Stimulated activated naive B cell treated with anti-CD40 and anti-IgM and Interleukin-4, amounts not matched to agents 10 μg/mL and 1 μg/mL and 100 μg/mL, for 72 hours (primary cell): Measurements from ENCODE around the gene NFRKB.
A peak's percentile ranks its signal among the peaks of the same experiment; 100 is the strongest.
"Not testable (repeated sequence)": the region's sequence is repeated elsewhere in the genome, so short reads cannot be mapped to it uniquely, and the experiment has no call there.

Experiments
- ATAC-seq, 2 donors: fragments of 150-1000 bp; cut with Tn5 transposase; replicated peaks; 2 replicates each; pipeline ENCODE4 v1.10.0; 2021; ENCODE audit warnings: moderate library complexity in 1 of 2
- DNase-seq: peaks from one replicate; pipeline ENCODE4 v3.0.0; 2021
- H3K27ac Mint-ChIP-seq: one replicate; pipeline ENCODE4 v1.8.0; 2022; ENCODE audit warnings: mild to moderate bottlenecking, mixed read lengths
- H3K27me3 Mint-ChIP-seq, 2 donors: one replicate each; pipeline ENCODE4 v1.8.0; 2022; ENCODE audit warnings: mixed read lengths in 2 of 2
- H3K36me3 Mint-ChIP-seq, 2 donors: one replicate each; pipeline ENCODE4 v1.8.0; 2022; ENCODE audit warnings: mixed read lengths in 2 of 2, mild to moderate bottlenecking in 1 of 2
- H3K4me1 Mint-ChIP-seq, 2 donors: one replicate each; pipeline ENCODE4 v1.8.0; 2022; ENCODE audit warnings: mixed read lengths in 2 of 2, mild to moderate bottlenecking in 1 of 2
- H3K4me3 Mint-ChIP-seq, 2 donors: one replicate each; pipeline ENCODE4 v1.8.0; 2022; ENCODE audit warnings: mild to moderate bottlenecking in 2 of 2, mixed read lengths in 2 of 2, moderate library complexity in 1 of 2
- H3K9me3 Mint-ChIP-seq, 2 donors: one replicate each; pipeline ENCODE4 v1.8.0; 2022; ENCODE audit warnings: mixed read lengths in 2 of 2, mild to moderate bottlenecking in 1 of 2

NFRKB gene

DNA sequence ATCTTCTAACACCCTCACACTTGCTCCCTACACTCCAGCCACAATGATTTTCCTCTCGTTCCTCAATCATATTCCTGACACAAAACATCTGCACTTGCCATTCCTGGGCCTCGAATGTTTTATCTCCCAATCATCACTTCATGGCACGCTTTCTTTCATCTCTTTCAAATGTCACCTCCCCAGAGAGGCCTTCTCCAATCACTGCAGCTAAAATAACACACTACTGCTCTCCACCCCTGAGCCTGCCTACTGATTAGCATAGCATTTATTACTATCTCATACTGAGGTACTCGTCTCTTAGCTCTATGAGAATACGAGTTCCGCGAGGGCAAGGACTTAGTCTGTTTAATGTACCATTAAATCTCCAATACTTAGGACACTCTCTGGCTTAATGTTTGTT, 23.5 kb downstream of the NFRKB start:
- H3K4me1 Mint-ChIP-seq: peaks cover 0 to 7% of the 10 kb centered on the region in 2 donors
- H3K27me3 Mint-ChIP-seq: no peaks in the 10 kb centered on the region
- ATAC-seq (no peak), DNase-seq (no peak)
- no peak overlapping the region for H3K4me3 Mint-ChIP-seq
- no peak overlapping the region for H3K27ac Mint-ChIP-seq
- H3K9me3 Mint-ChIP-seq: no peaks in the 10 kb centered on the region
- H3K36me3 Mint-ChIP-seq: peaks cover 51% of the 10 kb centered on the region in 2 donors

DNA sequence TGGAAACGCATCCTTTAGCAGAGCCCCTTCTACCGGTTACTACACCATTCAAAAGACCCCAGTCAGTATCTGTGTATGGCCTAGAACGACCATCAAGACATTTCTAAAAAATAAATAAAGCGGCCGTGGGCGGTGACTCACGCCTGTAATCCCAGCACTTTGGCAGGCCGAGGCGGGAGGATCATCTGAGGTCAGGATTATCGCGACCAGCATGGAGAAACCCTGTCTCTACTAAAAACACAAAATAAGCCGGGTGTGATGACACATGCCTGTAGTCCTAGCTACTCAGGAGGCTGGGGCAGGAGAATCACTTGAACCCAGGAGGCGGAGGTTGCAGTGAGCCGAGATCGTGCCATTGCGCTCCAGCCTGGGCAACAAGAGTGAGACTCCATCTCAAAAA, 26.8 kb downstream of the NFRKB start:
- Mint-ChIP-seq H3K4me1 (peaks cover 6 to 20% of the 10 kb centered on the region in 2 donors), H3K36me3 (peaks cover 48 to 61% of the 10 kb centered on the region in 2 donors)
- ATAC-seq, DNase-seq, H3K27ac Mint-ChIP-seq, H3K4me3 Mint-ChIP-seq, H3K9me3 Mint-ChIP-seq, H3K27me3 Mint-ChIP-seq: not testable (repeated sequence)

DNA sequence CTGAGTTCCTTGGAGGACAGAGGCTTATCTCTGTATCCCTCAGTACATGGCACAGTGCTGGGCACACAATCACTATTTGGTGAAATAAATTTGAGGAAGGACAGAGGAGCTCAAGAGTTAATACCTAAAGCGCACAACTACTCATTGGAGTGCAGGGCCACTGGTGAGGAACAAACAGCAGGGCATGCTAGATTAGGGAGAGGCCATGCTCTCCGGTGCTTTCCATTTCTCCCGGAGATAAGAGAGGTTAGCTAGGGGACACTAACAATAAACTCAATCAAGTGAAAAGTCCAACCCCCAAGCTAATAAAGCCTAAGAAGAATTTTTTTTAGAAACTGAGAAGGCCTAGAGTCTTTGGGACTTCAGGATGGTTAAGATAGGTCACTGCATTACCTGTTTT, 29.1 kb downstream of the NFRKB start:
- H3K9me3 Mint-ChIP-seq: no peaks in the 10 kb centered on the region
- peaks cover 6 to 20% of the 10 kb centered on the region in 2 donors for H3K4me1 Mint-ChIP-seq
- H3K36me3 Mint-ChIP-seq: peaks cover 44 to 69% of the 10 kb centered on the region in 2 donors
- no peak for ATAC-seq
- no peak for DNase-seq
- no peaks in the 10 kb centered on the region for H3K27me3 Mint-ChIP-seq
- H3K27ac Mint-ChIP-seq: no peak overlapping the region
- no peak overlapping the region for H3K4me3 Mint-ChIP-seq

DNA sequence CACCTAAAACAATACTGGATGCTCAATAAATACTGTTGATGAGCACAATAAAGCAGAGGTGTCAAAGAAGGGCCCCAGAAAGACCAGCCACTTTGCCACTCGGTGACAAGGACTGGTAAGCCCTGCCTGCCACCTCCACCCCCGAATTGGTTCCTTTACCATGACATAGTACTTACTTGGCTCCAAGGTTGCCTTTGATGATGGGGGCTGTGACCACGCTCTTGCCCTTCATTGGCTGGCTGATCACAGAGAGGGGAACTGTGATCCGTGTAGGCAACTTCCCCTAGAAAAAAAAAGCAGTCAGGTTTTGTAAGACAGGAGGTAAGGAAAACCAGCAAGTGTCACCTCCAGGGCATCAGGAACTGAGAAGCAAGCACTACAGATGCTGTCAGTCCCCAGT, 29.7 kb downstream of the NFRKB start:
- Mint-ChIP-seq H3K9me3 (no peaks in the 10 kb centered on the region), H3K36me3 (peaks cover 42 to 64% of the 10 kb centered on the region in 2 donors), H3K4me3 (peak overlapping the region in 1 of 2 donors; percentile 34), H3K4me1 (peaks cover 6 to 20% of the 10 kb centered on the region in 2 donors), H3K27me3 (no peaks in the 10 kb centered on the region), H3K27ac (peak overlapping the region; percentile 49)
- ATAC-seq (peak; percentile 74 to 81), DNase-seq (no peak)

DNA sequence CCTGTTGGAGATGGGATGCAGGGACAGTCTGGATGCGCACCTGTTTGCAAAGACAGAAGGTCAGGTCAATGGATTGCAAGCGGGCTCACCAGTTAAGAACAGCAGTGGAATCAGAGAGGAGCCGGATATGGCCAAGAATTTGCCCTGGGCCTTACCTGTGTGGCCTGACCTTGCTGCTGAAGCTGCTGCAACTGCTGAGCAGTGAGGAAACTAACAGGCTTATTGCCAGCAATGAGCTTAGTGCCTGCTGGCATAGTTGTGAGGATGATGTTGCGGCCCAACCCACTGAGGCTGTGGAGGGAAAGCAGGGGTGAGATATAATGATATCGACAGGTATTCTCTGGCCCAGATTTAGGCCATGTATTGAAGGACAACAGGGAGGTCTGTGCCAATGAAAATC, 30.6 kb downstream of the NFRKB start:
- DNase-seq (no peak), ATAC-seq (no peak)
- Mint-ChIP-seq H3K36me3 (peaks cover 42 to 66% of the 10 kb centered on the region in 2 donors), H3K4me3 (no peak overlapping the region), H3K9me3 (no peaks in the 10 kb centered on the region), H3K4me1 (peaks cover 6 to 20% of the 10 kb centered on the region in 2 donors), H3K27me3 (no peaks in the 10 kb centered on the region), H3K27ac (no peak overlapping the region)

DNA sequence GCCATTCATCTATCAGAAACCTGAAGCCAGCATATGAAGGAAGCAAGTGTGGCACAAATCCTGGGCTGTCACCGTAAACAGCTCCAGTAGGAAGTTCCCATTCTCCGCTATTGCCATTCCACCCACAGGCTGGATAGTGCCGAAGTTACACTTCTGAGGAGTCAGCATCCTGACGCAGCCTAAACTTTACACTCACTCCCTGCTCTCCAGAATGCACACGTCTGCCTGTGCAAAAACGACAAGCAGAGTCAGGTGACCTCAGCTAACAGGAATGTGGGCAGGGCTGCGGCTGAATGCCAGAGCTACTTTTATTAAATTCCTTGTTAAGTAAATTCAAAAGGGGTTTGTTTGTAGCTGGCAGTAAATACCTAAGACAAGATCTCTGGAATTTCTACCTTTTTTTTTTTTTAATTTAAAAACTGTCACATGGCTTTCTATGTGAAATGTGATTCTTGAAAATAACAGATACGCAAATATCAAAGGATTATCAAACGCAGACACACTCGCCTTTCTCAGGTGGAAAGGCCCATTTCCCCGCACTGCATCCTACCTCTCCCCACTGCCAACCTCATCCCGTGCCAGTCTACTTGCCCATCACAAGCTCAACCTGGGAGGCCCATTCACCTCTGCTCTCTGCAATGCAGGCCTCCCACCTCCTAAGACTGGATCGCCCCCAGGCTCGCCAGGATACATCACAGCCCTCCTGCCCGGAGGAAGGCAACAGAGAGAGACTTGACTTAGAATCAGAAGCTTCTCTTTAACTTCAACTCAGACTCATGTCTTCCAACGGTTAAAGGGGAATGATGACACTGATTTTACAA, 33.5 kb downstream of the NFRKB start:
- peaks cover 36 to 66% of the 10 kb centered on the region in 2 donors for H3K36me3 Mint-ChIP-seq

DNA sequence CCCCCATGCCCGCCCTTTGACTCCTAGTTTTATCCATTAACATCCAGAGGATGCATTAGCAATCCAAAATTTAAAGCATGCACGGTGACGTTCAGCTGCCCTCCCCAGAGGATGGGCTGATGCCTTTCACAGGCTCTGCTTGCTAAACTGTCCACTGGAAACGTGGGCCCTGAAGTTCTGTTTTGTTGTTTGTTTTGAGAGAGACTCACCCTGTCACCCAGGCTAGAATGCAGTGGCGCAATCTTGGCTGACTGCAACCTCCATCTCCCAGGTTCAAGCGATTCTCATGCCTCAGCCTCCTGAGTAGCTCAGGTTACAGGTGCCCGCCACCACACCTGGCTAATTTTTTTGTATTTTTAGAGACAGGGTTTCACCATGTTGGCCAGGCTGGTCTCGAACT, 39.3 kb downstream of the NFRKB start:
- no peaks in the 10 kb centered on the region for H3K27me3 Mint-ChIP-seq

More for the DNA sequence above, 33.5 kb downstream of the NFRKB start:
- Mint-ChIP-seq H3K27me3 (no peaks in the 10 kb centered on the region), H3K9me3 (no peaks in the 10 kb centered on the region), H3K4me3 (no peak overlapping the region), H3K4me1 (peaks cover 6 to 13% of the 10 kb centered on the region in 2 donors), H3K27ac (no peak overlapping the region)
- ATAC-seq: no peak
- DNase-seq: no peak

DNA sequence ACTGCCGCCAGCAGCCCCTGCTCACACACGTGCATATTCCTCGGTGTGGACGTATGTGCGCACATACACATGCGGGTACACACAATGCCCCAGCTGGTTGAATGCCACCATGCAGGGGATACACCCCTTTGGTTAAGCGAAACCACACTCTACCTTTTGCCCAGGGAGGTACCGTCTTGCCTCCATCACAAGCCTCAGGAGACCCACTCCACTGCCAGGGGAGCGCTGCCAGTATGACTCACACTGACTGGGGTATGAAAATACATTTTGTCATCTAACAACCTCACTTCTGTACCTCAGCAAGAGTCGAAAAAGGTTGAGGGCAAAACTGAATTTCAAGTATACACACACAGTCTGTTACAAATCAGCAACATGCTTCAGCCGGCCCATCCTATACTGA, 40.3 kb downstream of the NFRKB start:
- DNase-seq: no peak
- Mint-ChIP-seq H3K4me3 (no peak overlapping the region), H3K36me3 (peaks cover 5 to 17% of the 10 kb centered on the region in 2 donors), H3K9me3 (no peaks in the 10 kb centered on the region), H3K27me3 (no peaks in the 10 kb centered on the region), H3K27ac (no peak overlapping the region), H3K4me1 (no peaks in the 10 kb centered on the region)
- ATAC-seq: no peak

More for the DNA sequence above, 39.3 kb downstream of the NFRKB start:
- ATAC-seq: no peak
- DNase-seq: no peak
- Mint-ChIP-seq H3K4me3 (no peak overlapping the region), H3K27ac (no peak overlapping the region), H3K4me1 (no peaks in the 10 kb centered on the region), H3K36me3 (peaks cover 8 to 22% of the 10 kb centered on the region in 2 donors), H3K9me3 (no peaks in the 10 kb centered on the region)

DNA sequence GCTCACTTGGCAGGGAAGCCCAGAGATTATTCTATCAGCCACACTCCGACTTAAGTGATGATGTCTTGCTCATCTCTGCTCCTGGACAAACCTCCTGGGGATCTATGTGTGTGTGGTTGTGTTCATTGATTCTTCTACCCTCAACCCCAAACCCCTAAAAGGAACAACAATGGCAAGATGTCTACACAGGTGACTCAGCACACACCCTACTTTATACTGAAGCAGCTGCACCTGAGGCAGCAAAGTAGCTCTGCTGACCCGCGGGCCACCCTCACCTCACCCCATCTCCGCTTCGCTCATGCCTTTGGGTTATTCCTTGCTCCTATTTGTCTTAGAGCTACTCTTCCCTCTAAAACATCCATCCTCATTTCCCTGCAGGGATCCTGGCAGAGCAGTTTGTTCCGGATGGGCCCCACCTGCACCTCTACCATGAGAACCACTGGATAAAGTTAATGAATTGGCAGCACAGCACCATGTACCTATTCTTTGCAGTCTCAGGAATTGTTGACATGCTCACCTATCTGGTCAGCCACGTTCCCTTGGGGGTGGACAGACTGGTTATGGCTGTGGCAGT, 41.1 kb downstream of the NFRKB start:
- Mint-ChIP-seq H3K27ac (no peak overlapping the region), H3K36me3 (peaks cover 0 to 10% of the 10 kb centered on the region in 2 donors), H3K27me3 (no peaks in the 10 kb centered on the region), H3K4me3 (no peak overlapping the region), H3K4me1 (no peaks in the 10 kb centered on the region), H3K9me3 (no peaks in the 10 kb centered on the region)
- DNase-seq (no peak), ATAC-seq (no peak)

DNA sequence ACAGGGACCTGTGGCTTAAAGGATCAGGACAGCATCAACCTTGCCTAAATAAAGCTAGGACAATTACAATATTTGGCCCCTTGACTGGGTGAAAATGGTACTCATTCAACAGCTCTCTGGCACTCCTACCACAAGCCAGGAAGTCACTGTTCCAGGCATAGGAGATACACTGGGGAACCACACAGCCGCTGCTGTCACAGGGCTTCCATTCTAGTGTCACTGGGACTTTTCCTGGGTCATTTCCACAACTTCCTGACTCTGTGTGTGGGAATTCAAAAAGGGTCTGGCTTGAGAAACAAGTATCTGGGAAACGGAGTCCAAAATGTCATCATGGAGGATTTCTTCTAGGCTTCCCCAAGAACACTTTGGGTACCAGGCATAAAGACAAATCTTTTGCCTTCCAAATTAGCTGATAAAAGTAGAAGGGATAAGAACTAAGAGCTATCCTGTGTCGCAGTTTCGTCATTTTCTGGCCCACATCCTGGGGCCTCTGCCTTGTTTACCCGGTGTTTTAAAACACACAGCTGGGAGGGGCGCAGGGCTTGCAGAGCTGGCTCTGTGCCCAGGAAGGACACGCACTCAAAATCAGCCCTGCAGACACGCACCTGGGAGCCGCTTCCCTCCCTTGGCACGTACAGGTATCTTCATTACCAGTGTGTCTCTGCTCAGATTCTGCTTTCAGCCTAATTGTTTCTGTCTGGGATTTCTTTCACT, 41.7 kb downstream of the NFRKB start:
- ATAC-seq (no peak), DNase-seq (no peak)
- Mint-ChIP-seq H3K27ac (no peak overlapping the region), H3K4me1 (no peaks in the 10 kb centered on the region), H3K36me3 (peaks cover 0 to 8% of the 10 kb centered on the region in 2 donors), H3K9me3 (no peaks in the 10 kb centered on the region), H3K4me3 (no peak overlapping the region), H3K27me3 (no peaks in the 10 kb centered on the region)

DNA sequence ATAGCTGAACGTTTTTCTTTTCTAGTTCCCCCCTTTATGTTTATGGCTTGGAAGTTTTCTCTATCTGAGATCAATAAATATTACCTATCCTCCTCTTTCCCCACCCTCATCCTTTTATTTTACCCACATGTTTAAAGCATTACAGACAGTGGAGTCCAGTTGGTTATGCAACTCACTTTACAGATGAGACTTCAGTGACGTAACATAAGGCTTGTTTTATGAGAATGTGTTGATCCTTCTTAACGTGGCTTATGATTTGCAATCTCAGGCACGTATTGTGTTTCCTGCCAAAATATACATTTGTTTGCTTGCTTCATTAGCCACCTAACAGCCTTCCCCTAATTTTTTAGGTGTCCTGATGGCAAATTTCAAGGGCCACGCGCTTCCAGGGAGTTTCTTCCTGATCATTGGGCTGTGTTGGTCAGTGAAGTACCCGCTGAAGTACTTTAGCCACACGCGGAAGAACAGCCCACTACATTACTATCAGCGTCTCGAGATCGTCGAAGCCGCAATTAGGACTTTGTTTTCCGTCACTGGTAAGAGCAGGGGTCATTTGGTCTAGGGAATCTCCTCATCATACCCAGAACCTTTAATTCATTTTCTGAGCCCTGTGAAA, 43.1 kb downstream of the NFRKB start:
- no peak overlapping the region for H3K27ac Mint-ChIP-seq
- H3K4me3 Mint-ChIP-seq: no peak overlapping the region
- no peaks in the 10 kb centered on the region for H3K27me3 Mint-ChIP-seq
- peaks cover 0 to 6% of the 10 kb centered on the region in 2 donors for H3K36me3 Mint-ChIP-seq
- no peaks in the 10 kb centered on the region for H3K9me3 Mint-ChIP-seq
- no peaks in the 10 kb centered on the region for H3K4me1 Mint-ChIP-seq
- DNase-seq (no peak), ATAC-seq (no peak)

DNA sequence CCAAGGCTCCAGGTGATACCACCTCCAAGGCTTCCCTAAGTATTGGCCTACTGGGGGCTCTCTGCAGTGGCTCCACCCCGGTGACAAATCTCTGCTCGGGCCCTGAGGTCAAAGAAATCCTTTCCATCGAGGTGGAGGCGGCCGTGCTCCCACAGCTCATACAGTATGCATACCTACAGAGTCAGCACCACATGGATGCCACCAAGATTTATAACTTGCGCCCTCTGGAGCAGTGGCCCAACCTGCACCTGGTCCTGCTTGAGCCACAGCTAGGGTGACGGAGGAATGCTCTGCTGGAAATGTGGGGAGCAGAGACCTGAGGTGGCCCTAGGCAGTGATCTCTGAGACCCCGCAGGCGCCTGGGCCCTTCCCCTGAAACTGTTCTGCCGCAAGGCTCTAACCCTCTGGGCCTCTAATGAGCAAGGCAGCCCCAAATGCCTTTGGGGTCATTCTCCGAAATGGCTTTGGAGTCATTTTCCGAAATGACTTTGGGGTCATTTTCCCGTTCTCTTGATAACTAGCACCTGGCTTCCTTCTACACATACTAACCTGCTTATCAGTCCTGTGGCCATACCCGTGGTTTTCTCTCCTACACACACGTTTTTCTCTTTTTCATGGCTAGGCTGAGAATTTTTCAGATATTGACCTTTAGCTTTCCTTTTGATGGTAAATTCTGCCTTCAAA, 45.8 kb downstream of the NFRKB start:
- no peaks in the 10 kb centered on the region for H3K27me3 Mint-ChIP-seq
- no peak overlapping the region for H3K27ac Mint-ChIP-seq
- H3K36me3 Mint-ChIP-seq: no peaks in the 10 kb centered on the region
- no peaks in the 10 kb centered on the region for H3K9me3 Mint-ChIP-seq
- no peak overlapping the region for H3K4me3 Mint-ChIP-seq
- no peak for ATAC-seq
- H3K4me1 Mint-ChIP-seq: peaks cover 0 to 5% of the 10 kb centered on the region in 2 donors
- no peak for DNase-seq

DNA sequence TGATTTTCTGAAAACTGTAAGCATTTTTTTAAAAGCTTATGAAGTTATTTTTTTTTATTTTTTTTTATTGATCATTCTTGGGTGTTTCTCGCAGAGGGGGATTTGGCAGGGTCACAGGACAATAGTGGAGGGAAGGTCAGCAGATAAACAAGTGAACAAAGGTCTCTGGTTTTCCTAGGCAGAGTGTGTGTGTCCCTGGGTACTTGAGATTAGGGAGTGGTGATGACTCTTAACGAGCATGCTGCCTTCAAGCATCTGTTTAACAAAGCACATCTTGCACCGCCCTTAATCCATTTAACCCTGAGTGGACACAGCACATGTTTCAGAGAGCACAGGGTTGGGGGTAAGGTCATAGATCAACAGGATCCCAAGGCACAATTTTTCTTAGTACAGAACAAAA, 48.0 kb downstream of the NFRKB start:
- H3K27ac Mint-ChIP-seq, DNase-seq, H3K27me3 Mint-ChIP-seq, H3K9me3 Mint-ChIP-seq, ATAC-seq, H3K4me3 Mint-ChIP-seq, H3K4me1 Mint-ChIP-seq, H3K36me3 Mint-ChIP-seq: not testable (repeated sequence)
